NCI-H82 (cell line): ENCODE results near the gene SPTBN4.
A peak's percentile ranks its signal among the peaks of the same experiment; 100 is the strongest.
"Not testable (repeated sequence)": the region's sequence is repeated elsewhere in the genome, so short reads cannot be mapped to it uniquely, and the experiment has no call there.

Experiments
- DNase-seq: peaks from one replicate; lab custom pipeline; 2025; lab: John Stamatoyannopoulos, UW

SPTBN4 gene

GRCh38 chr19:40588926-40589569 is 122.2 kb downstream of the SPTBN4 start:
- DNase-seq = peak; percentile 34

- DNase-seq = peak; percentile 32
Observed at GRCh38 chr19:40589591-40590429, 123.0 kb downstream of the SPTBN4 start.

- no peak for DNase-seq
Observed at GRCh38 chr19:40590464-40591265, 123.9 kb downstream of the SPTBN4 start.

GRCh38 chr19:40591724-40592123 is 124.9 kb downstream of the SPTBN4 start:
- not testable (repeated sequence) for DNase-seq

- peak; percentile 84 for DNase-seq
Observed at GRCh38 chr19:40592170-40592569, 125.4 kb downstream of the SPTBN4 start.

- peak; percentile 26 for DNase-seq
Observed at GRCh38 chr19:40594255-40594654, 127.5 kb downstream of the SPTBN4 start.

- DNase-seq = peak; percentile 36
Observed at GRCh38 chr19:40594657-40595091, 127.9 kb downstream of the SPTBN4 start.

- peak; percentile 78 for DNase-seq
Observed at GRCh38 chr19:40596608-40597328, 130.0 kb downstream of the SPTBN4 start.

GRCh38 chr19:40597329-40597838 is 130.6 kb downstream of the SPTBN4 start:
- DNase-seq = no peak

GRCh38 chr19:40598121-40598917 is 131.5 kb downstream of the SPTBN4 start:
- peak; percentile 96 for DNase-seq

GRCh38 chr19:40598918-40599307 is 132.1 kb downstream of the SPTBN4 start:
- DNase-seq = no peak

- DNase-seq = peak; percentile 60
Observed at GRCh38 chr19:40599331-40599901, 132.6 kb downstream of the SPTBN4 start.

GRCh38 chr19:40599902-40600569 is 133.2 kb downstream of the SPTBN4 start:
- DNase-seq = no peak

GRCh38 chr19:40600570-40601133 is 133.9 kb downstream of the SPTBN4 start:
- no peak for DNase-seq

GRCh38 chr19:40601134-40601974 is 134.6 kb downstream of the SPTBN4 start, which contains the start of gene LTBP4:
Gene LTBP4 (plus strand): TSS chr19:40601369. CDS start chr19:40601388, 19 bp downstream.
- peak; percentile 67 for DNase-seq

- DNase-seq = peak; percentile 90
Observed at GRCh38 chr19:40603071-40603388, 136.2 kb downstream of the SPTBN4 start.

GRCh38 chr19:40603389-40604170 is 136.8 kb downstream of the SPTBN4 start:
- DNase-seq = peak; percentile 100

GRCh38 chr19:40604171-40604646 is 137.4 kb downstream of the SPTBN4 start:
- no peak for DNase-seq
